Measurements from ENCODE around the gene ZDHHC11. TPM values are rescaled to one million over a fixed set of nuclear protein-coding genes. Genes with fewer than 3 reads are reported as not detected.

ZDHHC11 gene
- polyA plus RNA-seq, 1 donor (not counting 4 experiments of a cell fraction or from before 2014, with no cell fraction given) = 0.33 TPM

GRCh38 chr5:891837-892393, 41.1 kb upstream of the ZDHHC11 start:
- no peaks in the 10 kb centered on the region for H3K9me3 ChIP-seq (ENCODE audit: control insufficient read depth, low read depth, low read length)
- H3K27ac ChIP-seq (ENCODE audit: control insufficient read depth, insufficient read depth, low read length) = peak overlapping the region; percentile 93
- FAIRE-seq = no peak
- dilution Hi-C loops (cut with MboI; ENCODE audit: extremely low pct_ligation_motif_present, low sequenced_read_pairs) = no loop called here
- peaks cover 18% of the 10 kb centered on the region for H3K4me1 ChIP-seq (ENCODE audit: control insufficient read depth, extremely low read depth, insufficient read depth, low read length)
- no peak for DNase-seq (ENCODE audit: low read depth, low spot score)
- no peaks in the 10 kb centered on the region for H3K9me1 ChIP-seq (ENCODE audit: control insufficient read depth, extremely low read depth, insufficient read depth, low read length)
- peaks cover 22 to 49% of the 10 kb centered on the region in 2 experiments for H3K36me3 ChIP-seq (ENCODE audit: control insufficient read depth in 2 of 2, extremely low read depth in 1 of 2, insufficient read depth in 2 of 2, low read length in 2 of 2)
- no peak for TF ChIP-seq EZH2 (IDR thresholded peaks at IDR 0.05; ENCODE audit: low read length)
- TF ChIP-seq CTCF (optimal IDR thresholded peaks at IDR 0.05 in 1 of 3, IDR thresholded peaks at IDR 0.05 in 1 of 3, conservative IDR thresholded peaks at IDR 0.05 in 1 of 3; ENCODE audit: extremely low read depth in 1 of 3, insufficient read depth in 2 of 3, low read length in 3 of 3) = no peak
- H3K4me3 ChIP-seq (ENCODE audit: control insufficient read depth in 2 of 3, extremely low read depth in 1 of 3, insufficient read depth in 2 of 3, low read depth in 1 of 3, low read length in 3 of 3) = peak overlapping the region; percentile 82 to 86 (median 83)
- H2AFZ ChIP-seq (ENCODE audit: control insufficient read depth, low read length) = peak overlapping the region; percentile 54
- no peaks in the 10 kb centered on the region for H3K27me3 ChIP-seq (ENCODE audit: control insufficient read depth, extremely low read depth, insufficient read depth, low read length)
- H4K20me1 ChIP-seq (ENCODE audit: control insufficient read depth, extremely low read depth, insufficient read depth, low read length) = no peaks in the 10 kb centered on the region
- H3K4me2 ChIP-seq (ENCODE audit: control insufficient read depth, extremely low read depth, insufficient read depth, low read depth, low read length) = peak overlapping the region; percentile 85
- H3K9ac ChIP-seq (ENCODE audit: control insufficient read depth, extremely low read depth, insufficient read depth, low read length) = peak overlapping the region; percentile 96
- peaks cover 71% of the 10 kb centered on the region for H3K79me2 ChIP-seq (ENCODE audit: control insufficient read depth, insufficient read depth, low read length)

DNA sequence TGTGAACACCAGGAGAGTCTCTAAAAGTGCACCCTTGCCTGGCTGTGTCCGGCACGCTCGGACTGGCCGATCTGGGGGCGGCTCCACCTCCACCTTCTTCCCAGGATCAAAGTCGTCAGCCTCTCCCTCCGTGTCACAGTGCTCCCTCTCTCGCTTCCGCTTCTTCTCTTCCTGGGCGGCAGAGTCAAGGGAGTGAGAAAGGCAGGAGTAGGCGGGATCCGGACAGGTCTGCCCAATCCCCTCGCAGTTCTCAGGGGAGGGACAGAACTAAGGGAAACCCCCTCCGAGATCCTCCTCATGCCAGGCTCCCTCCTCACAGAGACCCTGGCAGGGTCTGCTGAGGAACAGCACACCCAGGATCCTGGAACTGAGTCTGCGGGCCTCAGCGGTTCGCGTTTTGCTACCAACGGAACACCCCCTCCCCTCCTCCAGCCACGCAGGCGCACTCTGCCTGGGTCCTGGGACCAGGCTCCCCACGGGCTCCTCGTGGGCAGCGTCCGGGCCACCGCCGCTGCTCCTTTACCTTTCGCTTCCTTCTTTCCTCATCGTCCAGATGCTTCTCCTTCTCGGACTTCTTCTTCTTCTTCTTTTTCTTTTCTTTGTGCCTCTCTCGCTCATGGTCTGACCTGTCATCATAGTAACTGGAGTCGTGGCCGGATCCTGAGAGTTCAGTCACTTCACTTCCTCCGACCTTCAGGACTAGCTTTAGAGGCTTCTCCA, 40.5 kb upstream of the ZDHHC11 start:
- no peaks in the 10 kb centered on the region for H3K9me1 ChIP-seq (ENCODE audit: control insufficient read depth, extremely low read depth, insufficient read depth, low read length)
- no peak overlapping the region for H2AFZ ChIP-seq (ENCODE audit: control insufficient read depth, low read length)
- peak overlapping the region; percentile 96 for H3K9ac ChIP-seq (ENCODE audit: control insufficient read depth, extremely low read depth, insufficient read depth, low read length)
- H4K20me1 ChIP-seq (ENCODE audit: control insufficient read depth, extremely low read depth, insufficient read depth, low read length) = no peaks in the 10 kb centered on the region
- peak overlapping the region; percentile 93 for H3K27ac ChIP-seq (ENCODE audit: control insufficient read depth, insufficient read depth, low read length)
- peak overlapping the region; percentile 85 for H3K4me2 ChIP-seq (ENCODE audit: control insufficient read depth, extremely low read depth, insufficient read depth, low read depth, low read length)
- dilution Hi-C loops (cut with MboI; ENCODE audit: extremely low pct_ligation_motif_present, low sequenced_read_pairs) = no loop called here
- no peaks in the 10 kb centered on the region for H3K27me3 ChIP-seq (ENCODE audit: control insufficient read depth, extremely low read depth, insufficient read depth, low read length)
- H3K9me3 ChIP-seq (ENCODE audit: control insufficient read depth, low read depth, low read length) = no peaks in the 10 kb centered on the region
- peaks cover 25 to 49% of the 10 kb centered on the region in 2 experiments for H3K36me3 ChIP-seq (ENCODE audit: control insufficient read depth in 2 of 2, extremely low read depth in 1 of 2, insufficient read depth in 2 of 2, low read length in 2 of 2)
- DNase-seq (ENCODE audit: low read depth, low spot score) = no peak
- H3K4me1 ChIP-seq (ENCODE audit: control insufficient read depth, extremely low read depth, insufficient read depth, low read length) = peaks cover 18% of the 10 kb centered on the region
- no peak for FAIRE-seq
- H3K79me2 ChIP-seq (ENCODE audit: control insufficient read depth, insufficient read depth, low read length) = peaks cover 72% of the 10 kb centered on the region
- H3K4me3 ChIP-seq (ENCODE audit: control insufficient read depth in 2 of 3, extremely low read depth in 1 of 3, insufficient read depth in 2 of 3, low read depth in 1 of 3, low read length in 3 of 3) = peak overlapping the region; percentile 82 to 86 (median 83)
- TF ChIP-seq EZH2 (IDR thresholded peaks at IDR 0.05; ENCODE audit: low read length) = no peak
- no peak for TF ChIP-seq CTCF (optimal IDR thresholded peaks at IDR 0.05 in 1 of 3, IDR thresholded peaks at IDR 0.05 in 1 of 3, conservative IDR thresholded peaks at IDR 0.05 in 1 of 3; ENCODE audit: extremely low read depth in 1 of 3, insufficient read depth in 2 of 3, low read length in 3 of 3)

Data from keratinocyte (primary cell).